Measurements from ENCODE around the gene ATP10D. TPM values are rescaled to one million over a fixed set of nuclear protein-coding genes. Genes with fewer than 3 reads are reported as not detected.

Gene ATP10D
- total RNA-seq, 1 experiment from 2014 or later, result 3.8 TPM

DNA sequence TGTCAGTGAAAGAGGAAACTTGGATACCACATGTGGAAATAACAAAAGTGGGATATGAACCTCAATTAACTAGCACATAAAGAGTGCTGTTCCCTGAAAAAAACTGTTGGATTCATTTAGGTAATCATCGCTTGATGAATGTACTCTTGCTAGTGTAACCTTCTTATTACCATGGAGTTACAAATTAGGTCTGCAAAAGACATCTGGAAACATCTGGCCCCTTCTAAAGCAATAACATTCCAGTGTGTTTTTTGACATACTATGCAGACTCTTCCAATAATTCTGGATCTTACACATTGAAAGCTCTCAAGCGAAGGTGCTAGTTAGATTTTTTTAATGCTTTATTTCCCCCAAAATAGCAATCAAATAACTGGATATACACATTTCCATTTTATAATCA is 134.6 kb downstream of the ATP10D start:
- Histone ChIP-seq H3K4me1 (ENCODE audit: insufficient read depth, low read length) (no peaks in the 10 kb centered on the region), H4K5ac (ENCODE audit: insufficient read length, low read depth, low read length) (no peak overlapping the region), H3K79me1 (ENCODE audit: insufficient read depth, low read depth, low read length, poor library complexity, severe bottlenecking) (no peaks in the 10 kb centered on the region), H3K14ac (ENCODE audit: insufficient read depth, low read length) (no peak overlapping the region), H3K4me2 (ENCODE audit: insufficient read depth, insufficient read length, low read length) (no peak overlapping the region), H2BK12ac (ENCODE audit: insufficient read length, low read depth, low read length) (no peak overlapping the region), H3K4ac (ENCODE audit: low read depth, low read length) (no peak overlapping the region), H4K91ac (ENCODE audit: insufficient read length, low read depth, low read length) (no peak overlapping the region), H3K27me3 (ENCODE audit: insufficient read depth, low read length) (no peaks in the 10 kb centered on the region), H2AFZ (ENCODE audit: low read length) (no peak overlapping the region), H3T11ph (ENCODE audit: low read length) (no peak overlapping the region), H4K8ac (replicated peaks; ENCODE audit: insufficient read length, low read depth, low read length) (no peak overlapping the region), H3K9ac (ENCODE audit: extremely low read depth, insufficient read length, low read length) (no peak overlapping the region), H2BK20ac (ENCODE audit: low read depth, low read length, poor library complexity, severe bottlenecking) (no peak overlapping the region), H3K23me2 (ENCODE audit: insufficient read length, low read depth, low read length, poor library complexity, severe bottlenecking) (no peaks in the 10 kb centered on the region), H3K23ac (ENCODE audit: insufficient read length, low read depth, low read length) (no peak overlapping the region), H2BK5ac (ENCODE audit: insufficient read length, low read length) (no peak overlapping the region), H3K56ac (ENCODE audit: insufficient read length, low read depth, low read length) (no peak overlapping the region), H2BK120ac (ENCODE audit: low read depth, low read length, poor library complexity, severe bottlenecking) (no peak overlapping the region), H2AK5ac (ENCODE audit: insufficient read length, low read length) (no peak overlapping the region), H2BK15ac (ENCODE audit: low read depth, low read length) (no peak overlapping the region), H3K79me2 (ENCODE audit: insufficient read depth, low read length) (no peaks in the 10 kb centered on the region), H4K20me1 (ENCODE audit: control insufficient read depth, insufficient read depth, insufficient read length) (no peaks in the 10 kb centered on the region), H3K18ac (ENCODE audit: insufficient read length, low read depth, low read length) (no peak overlapping the region), H3K27ac (ENCODE audit: insufficient read length, low read depth, low read length) (no peak overlapping the region), H3K9me3 (ENCODE audit: control insufficient read depth, low read depth, low read length) (no peaks in the 10 kb centered on the region)
- no peak for DNase-seq
- no peak overlapping the region for H3K27ac Mint-ChIP-seq
- H3K4me1 Mint-ChIP-seq, result no peaks in the 10 kb centered on the region
- TF ChIP-seq, protein P1, sequence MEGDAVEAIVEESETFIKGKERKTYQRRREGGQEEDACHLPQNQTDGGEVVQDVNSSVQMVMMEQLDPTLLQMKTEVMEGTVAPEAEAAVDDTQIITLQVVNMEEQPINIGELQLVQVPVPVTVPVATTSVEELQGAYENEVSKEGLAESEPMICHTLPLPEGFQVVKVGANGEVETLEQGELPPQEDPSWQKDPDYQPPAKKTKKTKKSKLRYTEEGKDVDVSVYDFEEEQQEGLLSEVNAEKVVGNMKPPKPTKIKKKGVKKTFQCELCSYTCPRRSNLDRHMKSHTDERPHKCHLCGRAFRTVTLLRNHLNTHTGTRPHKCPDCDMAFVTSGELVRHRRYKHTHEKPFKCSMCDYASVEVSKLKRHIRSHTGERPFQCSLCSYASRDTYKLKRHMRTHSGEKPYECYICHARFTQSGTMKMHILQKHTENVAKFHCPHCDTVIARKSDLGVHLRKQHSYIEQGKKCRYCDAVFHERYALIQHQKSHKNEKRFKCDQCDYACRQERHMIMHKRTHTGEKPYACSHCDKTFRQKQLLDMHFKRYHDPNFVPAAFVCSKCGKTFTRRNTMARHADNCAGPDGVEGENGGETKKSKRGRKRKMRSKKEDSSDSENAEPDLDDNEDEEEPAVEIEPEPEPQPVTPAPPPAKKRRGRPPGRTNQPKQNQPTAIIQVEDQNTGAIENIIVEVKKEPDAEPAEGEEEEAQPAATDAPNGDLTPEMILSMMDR (conservative IDR thresholded peaks at IDR 0.05), result no peak
- H3K36me3 Mint-ChIP-seq (ENCODE audit: insufficient read depth in 1 of 3, low read depth in 3 of 3), result no peaks in the 10 kb centered on the region
- H3K27me3 Mint-ChIP-seq (ENCODE audit: low read depth), result peaks cover 1% of the 10 kb centered on the region; the same call in 1 of the 2 replicates
- no peak overlapping the region for H3K4me3 Mint-ChIP-seq
- no CpG with 5 or more reads among the region's 2 CpGs for WGBS (ENCODE audit: extremely low coverage, insufficient read length, low lambda C conversion rate)
- peaks cover 0 to 4% of the 10 kb centered on the region in 2 experiments; a peak in 1 of 5 replicates for H3K9me3 Mint-ChIP-seq
